ENCODE data around the gene CHRD.

GRCh38 chr3:184360929-184361531, 18.8 kb upstream of the CHRD start:
- TF ChIP-seq CTCF (IDR thresholded peaks at IDR 0.05 in 8 of 11, conservative IDR thresholded peaks at IDR 0.05 in 3 of 11) (no peak), POLR2AphosphoS5 (IDR thresholded peaks at IDR 0.05) (no peak), POLR2A (IDR thresholded peaks at IDR 0.05) (no peak)
